ENCODE results near the gene PLAC9.

The PLAC9 gene

GRCh38 chr10:80186364-80187012, 54.0 kb downstream of the PLAC9 start:
- no peak for DNase-seq

GRCh38 chr10:80187060-80187459, 54.5 kb downstream of the PLAC9 start:
- no peak for DNase-seq

GRCh38 chr10:80187465-80188409, 55.2 kb downstream of the PLAC9 start:
- DNase-seq = no peak

GRCh38 chr10:80188713-80189112, 56.2 kb downstream of the PLAC9 start:
- no peak for DNase-seq

GRCh38 chr10:80191589-80192270, 59.2 kb downstream of the PLAC9 start:
- no peak for DNase-seq

GRCh38 chr10:80192553-80192952, 60.0 kb downstream of the PLAC9 start:
- DNase-seq = no peak

GRCh38 chr10:80194373-80195045, 62.0 kb downstream of the PLAC9 start:
- DNase-seq = no peak

All from islet precursor cell (in vitro differentiated cells).